Sigmoid colon (tissue), 4 donors: ENCODE measurements around the gene AFDN.

ENCODE experiments used
- POLR2AphosphoS5 ChIP-seq, 4 donors: sonication (generic); formaldehyde crosslinking; IDR thresholded peaks; one replicate each; pipeline ENCODE4 v1.6.1; 2017; ENCODE audit warnings: antibody characterized with exemption in 4 of 4
- TF ChIP-seq, protein P1 (sequence below), 4 experiments: fragments of 450-650 bp in 3 of 4; fragments of 200-600 bp in 1 of 4; IDR thresholded peaks; one replicate each; pipeline ENCODE4 v1.5.1; 2016 to 2019; ENCODE audit warnings: antibody characterized with exemption in 4 of 4, mild to moderate bottlenecking in 3 of 4, moderate library complexity in 2 of 4

DNA sequence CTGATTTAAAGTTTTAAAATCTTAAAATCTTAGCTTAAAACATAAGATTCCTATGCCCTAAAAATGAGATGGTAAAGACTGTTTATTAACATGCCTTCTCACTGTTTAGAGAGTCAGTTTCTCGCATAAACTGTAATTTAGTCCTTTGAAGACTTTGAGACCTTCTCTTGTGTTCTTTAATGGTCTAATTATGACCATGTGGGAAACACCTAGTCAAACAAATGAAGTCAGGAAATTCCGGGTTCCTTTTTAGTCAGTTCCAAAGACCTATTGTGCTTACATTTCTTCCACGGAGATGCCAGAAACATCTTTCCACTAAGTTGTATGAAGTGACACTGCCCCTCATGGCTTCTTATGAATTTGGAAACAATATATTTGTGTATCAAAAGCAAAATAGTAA lies 106.6 kb downstream of the AFDN start:
- TF ChIP-seq, protein P1, sequence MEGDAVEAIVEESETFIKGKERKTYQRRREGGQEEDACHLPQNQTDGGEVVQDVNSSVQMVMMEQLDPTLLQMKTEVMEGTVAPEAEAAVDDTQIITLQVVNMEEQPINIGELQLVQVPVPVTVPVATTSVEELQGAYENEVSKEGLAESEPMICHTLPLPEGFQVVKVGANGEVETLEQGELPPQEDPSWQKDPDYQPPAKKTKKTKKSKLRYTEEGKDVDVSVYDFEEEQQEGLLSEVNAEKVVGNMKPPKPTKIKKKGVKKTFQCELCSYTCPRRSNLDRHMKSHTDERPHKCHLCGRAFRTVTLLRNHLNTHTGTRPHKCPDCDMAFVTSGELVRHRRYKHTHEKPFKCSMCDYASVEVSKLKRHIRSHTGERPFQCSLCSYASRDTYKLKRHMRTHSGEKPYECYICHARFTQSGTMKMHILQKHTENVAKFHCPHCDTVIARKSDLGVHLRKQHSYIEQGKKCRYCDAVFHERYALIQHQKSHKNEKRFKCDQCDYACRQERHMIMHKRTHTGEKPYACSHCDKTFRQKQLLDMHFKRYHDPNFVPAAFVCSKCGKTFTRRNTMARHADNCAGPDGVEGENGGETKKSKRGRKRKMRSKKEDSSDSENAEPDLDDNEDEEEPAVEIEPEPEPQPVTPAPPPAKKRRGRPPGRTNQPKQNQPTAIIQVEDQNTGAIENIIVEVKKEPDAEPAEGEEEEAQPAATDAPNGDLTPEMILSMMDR (IDR thresholded peaks at IDR 0.05) = no peak
- no peak for TF ChIP-seq POLR2AphosphoS5 (IDR thresholded peaks at IDR 0.05)
